GM18519 (cell line): ENCODE results near the gene CCDC179.
A peak's percentile ranks its signal among the peaks of the same experiment; 100 is the strongest.

Source experiments
- ATAC-seq: cut with Tn5 transposase; IDR thresholded peaks from one replicate; pipeline ENCODE4 v1.9.1; 2021; ENCODE audit warnings: mild to moderate bottlenecking, moderate library complexity; ENCODE audit not compliant: unreplicated experiment, low FRiP score

CCDC179 gene

DNA sequence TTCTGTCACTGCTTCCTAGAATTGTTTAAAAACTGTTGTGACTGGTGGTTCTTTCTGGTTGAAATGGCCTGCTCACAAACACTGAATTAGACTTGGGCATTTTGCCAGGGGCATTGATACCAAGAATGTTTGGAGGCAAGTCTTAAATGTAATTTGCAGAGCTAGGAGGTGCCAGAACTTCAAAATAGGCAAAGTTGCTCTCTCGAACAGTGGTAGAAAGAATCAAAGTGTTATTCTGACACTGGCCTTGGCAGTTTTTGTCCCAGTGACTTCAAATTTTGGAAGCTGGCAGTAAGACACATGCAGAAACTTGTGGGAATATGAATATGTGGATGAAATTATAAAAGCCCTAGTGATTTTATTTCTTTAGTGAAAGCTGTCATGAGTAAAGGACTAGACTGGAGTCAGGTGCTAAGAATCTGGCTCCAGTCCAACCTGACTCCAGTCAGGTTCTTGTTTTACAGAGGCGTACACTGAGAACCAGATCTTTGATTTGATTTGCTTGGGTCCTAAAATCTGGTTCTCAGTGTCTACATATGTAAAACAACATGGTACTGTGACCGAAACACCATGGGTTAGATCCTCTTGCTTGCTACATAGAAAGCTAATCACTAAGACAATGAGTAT is 51.6 kb downstream of the CCDC179 start:
- ATAC-seq: no peak

DNA sequence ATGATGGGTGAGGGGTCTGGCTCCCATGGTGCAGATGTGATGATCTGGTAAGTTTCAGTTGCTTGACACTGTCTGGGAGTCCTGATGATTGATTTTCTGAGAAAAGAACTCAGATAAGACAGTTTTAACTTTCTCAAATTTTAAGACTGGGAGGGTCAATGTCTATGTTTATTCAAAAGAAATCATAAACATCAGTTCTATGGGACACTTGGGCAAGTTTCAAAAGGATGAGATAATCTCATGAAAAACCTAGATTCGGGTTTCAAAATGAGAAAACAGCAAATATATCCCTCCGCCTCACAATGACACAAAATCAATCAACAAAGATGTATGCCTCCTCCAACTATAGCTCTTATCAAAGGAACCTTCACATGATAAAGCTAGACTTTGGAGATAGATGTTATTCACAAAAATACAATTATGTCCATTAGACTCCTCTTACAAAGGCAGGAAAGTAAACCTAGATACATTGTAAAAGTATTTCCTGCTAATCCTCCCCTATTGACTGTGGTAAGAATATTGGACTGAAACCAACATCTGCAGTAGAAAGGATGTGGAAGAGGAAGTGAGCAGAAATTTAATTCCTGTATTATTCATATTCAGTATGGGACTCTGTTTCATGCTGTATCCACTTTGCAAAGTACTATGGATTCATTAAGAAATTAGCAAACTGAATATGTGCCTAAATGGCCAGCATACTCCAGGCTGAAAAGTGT is 52.3 kb downstream of the CCDC179 start:
- ATAC-seq: peak; percentile 97

DNA sequence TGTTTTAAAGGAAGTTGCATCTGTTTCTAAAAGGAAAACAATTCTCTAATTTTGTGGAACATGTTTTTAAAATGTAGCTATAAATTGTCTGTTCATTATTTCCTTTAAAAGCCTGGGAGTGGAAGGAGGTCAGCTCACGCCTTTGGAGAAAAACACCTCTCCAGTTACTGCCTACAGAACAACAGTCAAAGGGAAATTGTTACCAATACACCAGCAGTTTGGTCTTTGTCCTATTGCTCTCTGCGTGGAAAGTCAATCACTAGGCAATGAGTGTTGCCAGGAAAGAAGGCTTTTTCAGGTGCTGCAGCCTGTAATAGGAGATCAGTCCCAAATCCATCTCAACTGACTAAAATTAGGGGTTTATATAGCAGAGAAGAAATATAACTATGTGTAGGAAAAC is 52.9 kb downstream of the CCDC179 start:
- no peak for ATAC-seq

DNA sequence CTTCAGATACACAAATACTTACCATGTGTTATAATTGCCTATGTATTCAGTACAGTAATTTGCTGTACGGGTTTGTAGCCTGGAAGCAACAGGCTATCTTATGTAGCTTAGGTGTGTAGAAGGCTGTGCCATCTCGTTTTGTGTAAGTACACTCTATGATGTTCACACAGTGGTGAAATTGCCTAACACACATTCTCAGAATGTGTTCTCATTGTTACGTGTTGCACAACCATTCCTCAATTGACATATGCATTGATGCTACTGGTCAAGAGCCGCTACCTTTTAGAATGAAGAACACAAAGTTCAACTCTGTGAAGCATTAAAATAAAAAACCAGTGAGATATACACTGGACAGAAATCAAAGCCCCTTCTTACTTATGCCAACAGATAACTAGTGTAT is 57.4 kb downstream of the CCDC179 start:
- no peak for ATAC-seq

DNA sequence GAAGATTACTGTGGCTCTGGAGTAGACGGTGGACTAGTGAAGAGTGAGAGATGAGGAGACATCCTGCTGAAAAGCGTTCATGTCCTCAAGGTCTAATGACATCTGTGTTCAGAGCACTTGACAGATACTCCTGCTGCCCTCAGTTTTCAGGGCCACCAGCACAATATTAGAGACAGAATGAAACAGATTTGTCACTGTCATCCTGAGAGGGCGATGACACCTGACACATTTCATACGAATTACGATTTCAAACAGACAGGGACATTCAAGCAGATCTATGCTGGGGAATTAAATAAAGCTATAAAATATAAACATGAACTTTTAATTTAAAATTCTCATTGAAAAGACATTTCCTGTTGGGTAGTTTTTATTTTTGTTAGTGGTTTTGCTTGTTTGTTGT is 59.8 kb downstream of the CCDC179 start:
- no peak for ATAC-seq

DNA sequence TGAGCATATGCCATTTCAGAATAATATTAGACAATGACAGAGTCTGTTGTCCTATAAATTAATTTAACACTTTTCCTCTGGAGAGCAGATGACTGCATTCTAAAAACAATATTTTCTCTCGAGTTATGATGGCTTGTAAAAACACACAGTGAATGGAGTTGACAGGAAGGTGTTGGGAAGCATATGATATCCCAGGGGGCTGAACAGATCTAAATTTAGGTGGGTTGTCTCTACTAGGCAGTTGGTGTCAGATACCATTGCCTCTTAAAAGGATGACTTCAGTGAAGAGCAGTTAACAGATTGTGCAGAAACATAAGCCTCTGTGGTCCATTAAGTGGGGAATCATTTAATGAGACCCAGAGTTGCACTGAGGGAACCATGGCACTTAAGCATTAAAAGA is 61.4 kb downstream of the CCDC179 start:
- ATAC-seq: no peak

DNA sequence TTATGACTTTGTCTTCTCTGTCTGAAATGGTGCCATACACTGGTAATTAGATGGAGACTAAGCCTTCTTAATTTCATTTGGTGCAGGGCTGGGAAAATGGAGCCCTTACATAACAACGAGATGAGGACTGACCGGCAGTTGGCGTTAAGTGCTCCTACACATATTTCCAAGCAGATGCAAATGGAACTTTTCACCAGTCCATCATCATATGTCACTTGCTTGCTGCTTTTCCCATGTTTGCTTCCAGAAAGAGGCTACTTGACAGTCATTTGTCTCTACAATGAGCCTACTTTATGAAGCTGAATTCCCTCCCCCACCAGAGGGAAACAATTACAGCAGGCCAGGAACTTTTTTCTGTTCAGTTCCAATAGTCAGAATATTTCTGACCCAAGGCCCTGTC is 63.2 kb downstream of the CCDC179 start:
- ATAC-seq: no peak
